HT-29 (cell line): ENCODE results near the gene MAFF. TPM values are rescaled to one million over a fixed set of nuclear protein-coding genes. Genes with fewer than 3 reads are reported as not detected.

ENCODE experiments used
- DNase-seq: peaks from one replicate; pipeline ENCODE4 v3.0.0-alpha.2; 2015; ENCODE audit warnings: low spot score
- small RNA-seq: library from RNA; depleted of rRNA; stranded (forward); fragments of <200 nt; gene quantifications from one replicate; pipeline ENCODE3, GENCODE V24; 2014
- total RNA-seq: library from RNA; depleted of rRNA; stranded (reverse); fragments of >200 nt; shearing (Covaris generic); gene quantifications from 2 replicates; pipeline ENCODE4 v1.2.3, GENCODE V29; 2014; rRNA removed

The MAFF gene
- total RNA-seq, 1 experiment from 2014 or later = 91.5 TPM

GRCh38 chr22:38248280-38248679, 46.5 kb downstream of the MAFF start:
- no peak for DNase-seq

- no peak for DNase-seq
Observed at GRCh38 chr22:38249301-38249700, 47.5 kb downstream of the MAFF start.

- DNase-seq = no peak
Observed at GRCh38 chr22:38249803-38250642, 48.2 kb downstream of the MAFF start.

GRCh38 chr22:38250643-38251340, 49.0 kb downstream of the MAFF start:
- no peak for DNase-seq

- DNase-seq = no peak
Observed at GRCh38 chr22:38251341-38251692, 49.5 kb downstream of the MAFF start.

- no peak for DNase-seq
Observed at GRCh38 chr22:38255697-38256096, 53.9 kb downstream of the MAFF start.

- DNase-seq = no peak
Observed at GRCh38 chr22:38257181-38257580, 55.4 kb downstream of the MAFF start.

- peak; percentile 25 for DNase-seq
Observed at GRCh38 chr22:38257650-38258250, 56.0 kb downstream of the MAFF start.

- no peak for DNase-seq
Observed at GRCh38 chr22:38258895-38259294, 57.1 kb downstream of the MAFF start.

- DNase-seq = no peak
Observed at GRCh38 chr22:38259370-38259769, 57.6 kb downstream of the MAFF start.

GRCh38 chr22:38260761-38261681, 59.2 kb downstream of the MAFF start:
- DNase-seq = no peak

- peak; percentile 40 for DNase-seq
Observed at GRCh38 chr22:38262051-38262795, 60.4 kb downstream of the MAFF start.

- DNase-seq = no peak
Observed at GRCh38 chr22:38264322-38264843, 62.6 kb downstream of the MAFF start.

Small RNA genes lying within 50 kb of the gene (small RNA-seq; reads per million reads assigned to genes)
- 0.43 reads per million for gene RN7SL704P

Other genes with a start within 250 kb of the MAFF start
- gene C22orf23, start 248.4 kb upstream of the MAFF start, total RNA-seq = not detected in 2 replicates
- 122 and 144 TPM in 2 replicates for gene POLR2F, start 248.3 kb upstream of the MAFF start, total RNA-seq
- not detected in 2 replicates for gene SOX10, start 217.4 kb upstream of the MAFF start, total RNA-seq
- 49.5 and 52.5 TPM in 2 replicates for gene PICK1, start 144.6 kb upstream of the MAFF start, total RNA-seq
- gene SLC16A8, start 117.8 kb upstream of the MAFF start, total RNA-seq = not detected in 2 replicates
- 9.5 and 11.6 TPM in 2 replicates for gene BAIAP2L2, start 91.3 kb upstream of the MAFF start, total RNA-seq
- 13.0 and 16.1 TPM in 2 replicates for gene PLA2G6, start 20.2 kb upstream of the MAFF start, total RNA-seq
- gene TMEM184B, start 71.0 kb downstream of the MAFF start, total RNA-seq = 26.9 and 30.7 TPM in 2 replicates
- 127 and 152 TPM in 2 replicates for gene CSNK1E, start 115.4 kb downstream of the MAFF start, total RNA-seq